ENCODE measurements around the gene PRKD3.
"Not testable (repeated sequence)": the region's sequence is repeated elsewhere in the genome, so short reads cannot be mapped to it uniquely, and the experiment has no call there.

Gene PRKD3

GRCh38 chr2:37306024-37306423 is 18.6 kb downstream of the PRKD3 start:
- DNase-seq: no peak

- no peak for DNase-seq
These were observed 21.9 kb downstream of the PRKD3 start for GRCh38 chr2:37302701-37303252.

GRCh38 chr2:37301408-37301807 is 23.2 kb downstream of the PRKD3 start:
- DNase-seq: no peak

GRCh38 chr2:37300578-37300977 is 24.1 kb downstream of the PRKD3 start:
- DNase-seq: no peak

- DNase-seq: no peak
These were observed 24.5 kb downstream of the PRKD3 start for GRCh38 chr2:37300146-37300545.

GRCh38 chr2:37297632-37298031 is 27.0 kb downstream of the PRKD3 start:
- DNase-seq: no peak

- no peak for DNase-seq
These were observed 29.1 kb downstream of the PRKD3 start for GRCh38 chr2:37295469-37296073.

- not testable (repeated sequence) for DNase-seq
These were observed 29.8 kb downstream of the PRKD3 start for GRCh38 chr2:37294858-37295257.

- no peak for DNase-seq
These were observed 33.0 kb downstream of the PRKD3 start for GRCh38 chr2:37291680-37292079.

- peak; percentile 12 for DNase-seq
These were observed 36.7 kb downstream of the PRKD3 start for GRCh38 chr2:37287966-37288365.

- DNase-seq: peak; percentile 17
These were observed 40.3 kb downstream of the PRKD3 start for GRCh38 chr2:37284381-37284780.

- peak; percentile 91 for DNase-seq
These were observed 41.4 kb downstream of the PRKD3 start for GRCh38 chr2:37283207-37283606.

GRCh38 chr2:37282746-37283145 is 41.9 kb downstream of the PRKD3 start:
- peak; percentile 32 for DNase-seq

- DNase-seq: no peak
These were observed 42.7 kb downstream of the PRKD3 start for GRCh38 chr2:37281916-37282315.

- no peak for DNase-seq
These were observed 48.3 kb downstream of the PRKD3 start for GRCh38 chr2:37276291-37276690.
